ENCODE results near the gene ADAT3.

The ADAT3 gene

DNA sequence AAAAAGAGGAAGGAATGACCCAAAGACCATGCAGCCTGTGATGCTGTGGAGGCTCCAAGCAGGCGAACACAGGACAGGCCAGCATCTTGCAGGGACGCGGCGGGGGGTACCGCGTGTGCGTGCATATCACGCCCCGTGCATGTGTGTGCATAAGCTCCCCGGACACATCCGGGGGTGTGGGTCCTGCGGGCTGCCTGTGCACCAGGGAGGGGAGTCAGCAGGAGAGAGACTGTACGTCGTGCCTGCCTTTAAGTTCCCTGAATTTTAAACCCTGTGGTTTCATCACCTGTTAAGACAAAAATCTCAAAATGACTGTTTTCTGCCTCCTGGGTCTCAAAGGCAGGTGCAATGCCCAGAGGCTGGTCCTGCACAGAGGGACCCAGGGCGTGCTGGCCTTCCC lies 16.6 kb downstream of the ADAT3 start:
- peaks cover 57% of the 10 kb centered on the region for H3K36me3 ChIP-seq (ENCODE audit: insufficient read depth, low read length)

DNA sequence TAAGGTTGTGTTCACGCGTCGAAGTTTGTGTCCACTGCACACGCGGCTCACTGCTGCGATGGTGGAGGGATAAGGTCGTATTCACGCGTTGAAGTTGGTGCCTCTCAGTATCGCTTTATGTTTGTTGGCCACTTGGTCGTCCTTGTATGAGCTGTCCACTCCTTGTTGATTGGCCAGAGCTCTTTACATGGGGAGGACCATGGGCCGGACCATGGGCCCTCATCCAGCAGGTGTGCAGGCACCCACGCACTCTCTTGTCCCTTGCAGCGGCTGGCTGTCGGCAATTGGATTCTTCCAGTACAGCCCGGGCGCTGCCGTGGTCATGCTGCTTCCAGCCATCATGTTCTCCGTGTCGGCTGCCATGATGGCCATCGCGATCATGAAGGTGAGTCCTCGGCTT lies 17.6 kb downstream of the ADAT3 start:
- Histone ChIP-seq H3K36me3 (ENCODE audit: insufficient read depth, low read length) (peaks cover 51% of the 10 kb centered on the region), H3K4me2 (ENCODE audit: insufficient read depth, low read length) (no peak overlapping the region), H3K4me3 (ENCODE audit: low read depth in 1 of 2, low read length in 2 of 2) (no peak overlapping the region), H3K79me2 (ENCODE audit: insufficient read depth, low read length) (no peaks in the 10 kb centered on the region), H3K27ac (ENCODE audit: low read length) (no peak overlapping the region), H3K27me3 (ENCODE audit: insufficient read depth, low read length, poor library complexity) (no peaks in the 10 kb centered on the region), H2AFZ (ENCODE audit: low read depth, low read length) (no peak overlapping the region), H3K9me3 (ENCODE audit: insufficient read depth, low read length, severe bottlenecking) (no peaks in the 10 kb centered on the region), H3K9ac (ENCODE audit: low read depth, low read length) (no peak overlapping the region), H4K20me1 (ENCODE audit: insufficient read depth, low read length) (no peaks in the 10 kb centered on the region; the same call in 1 of the 2 replicates), H3K4me1 (ENCODE audit: insufficient read depth, low read length) (peaks cover 2% of the 10 kb centered on the region; the same call in 1 of the 2 replicates)
- DNase-seq (no peak), ATAC-seq (ENCODE audit: insufficient read depth, low read depth) (no peak)
- TF ChIP-seq EZH2 (IDR thresholded peaks at IDR 0.05; ENCODE audit: borderline replicate concordance, low read depth, low read length, severe bottlenecking): no peak
- TF ChIP-seq, protein P1, sequence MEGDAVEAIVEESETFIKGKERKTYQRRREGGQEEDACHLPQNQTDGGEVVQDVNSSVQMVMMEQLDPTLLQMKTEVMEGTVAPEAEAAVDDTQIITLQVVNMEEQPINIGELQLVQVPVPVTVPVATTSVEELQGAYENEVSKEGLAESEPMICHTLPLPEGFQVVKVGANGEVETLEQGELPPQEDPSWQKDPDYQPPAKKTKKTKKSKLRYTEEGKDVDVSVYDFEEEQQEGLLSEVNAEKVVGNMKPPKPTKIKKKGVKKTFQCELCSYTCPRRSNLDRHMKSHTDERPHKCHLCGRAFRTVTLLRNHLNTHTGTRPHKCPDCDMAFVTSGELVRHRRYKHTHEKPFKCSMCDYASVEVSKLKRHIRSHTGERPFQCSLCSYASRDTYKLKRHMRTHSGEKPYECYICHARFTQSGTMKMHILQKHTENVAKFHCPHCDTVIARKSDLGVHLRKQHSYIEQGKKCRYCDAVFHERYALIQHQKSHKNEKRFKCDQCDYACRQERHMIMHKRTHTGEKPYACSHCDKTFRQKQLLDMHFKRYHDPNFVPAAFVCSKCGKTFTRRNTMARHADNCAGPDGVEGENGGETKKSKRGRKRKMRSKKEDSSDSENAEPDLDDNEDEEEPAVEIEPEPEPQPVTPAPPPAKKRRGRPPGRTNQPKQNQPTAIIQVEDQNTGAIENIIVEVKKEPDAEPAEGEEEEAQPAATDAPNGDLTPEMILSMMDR (IDR thresholded peaks at IDR 0.05; ENCODE audit: borderline replicate concordance, extremely low read depth, low read length, poor library complexity, severe bottlenecking): no peak

More for the DNA sequence above, 16.6 kb downstream of the ADAT3 start:
- H3K4me3 ChIP-seq (ENCODE audit: low read depth in 1 of 2, low read length in 2 of 2): no peak overlapping the region
- H3K4me1 ChIP-seq (ENCODE audit: insufficient read depth, low read length): no peaks in the 10 kb centered on the region
- ATAC-seq (ENCODE audit: insufficient read depth, low read depth): no peak
- no peaks in the 10 kb centered on the region for H3K79me2 ChIP-seq (ENCODE audit: insufficient read depth, low read length)
- no peak overlapping the region for H3K4me2 ChIP-seq (ENCODE audit: insufficient read depth, low read length)
- H4K20me1 ChIP-seq (ENCODE audit: insufficient read depth, low read length): no peaks in the 10 kb centered on the region; the same call in 1 of the 2 replicates
- no peak overlapping the region for H3K9ac ChIP-seq (ENCODE audit: low read depth, low read length)
- H2AFZ ChIP-seq (ENCODE audit: low read depth, low read length): no peak overlapping the region
- TF ChIP-seq, protein P1 (IDR thresholded peaks at IDR 0.05; ENCODE audit: borderline replicate concordance, extremely low read depth, low read length, poor library complexity, severe bottlenecking): no peak
- TF ChIP-seq EZH2 (IDR thresholded peaks at IDR 0.05; ENCODE audit: borderline replicate concordance, low read depth, low read length, severe bottlenecking): no peak
- no peaks in the 10 kb centered on the region for H3K9me3 ChIP-seq (ENCODE audit: insufficient read depth, low read length, severe bottlenecking)
- H3K27me3 ChIP-seq (ENCODE audit: insufficient read depth, low read length, poor library complexity): no peaks in the 10 kb centered on the region
- DNase-seq: no peak
- H3K27ac ChIP-seq (ENCODE audit: low read length): no peak overlapping the region

GRCh38 chr19:1923319-1923718 lies 18.1 kb downstream of the ADAT3 start:
- DNase-seq: no peak
- H3K79me2 ChIP-seq (ENCODE audit: insufficient read depth, low read length): no peaks in the 10 kb centered on the region
- H3K27me3 ChIP-seq (ENCODE audit: insufficient read depth, low read length, poor library complexity): no peaks in the 10 kb centered on the region
- peaks cover 4% of the 10 kb centered on the region; the same call in 1 of the 2 replicates for H3K4me1 ChIP-seq (ENCODE audit: insufficient read depth, low read length)
- H3K4me2 ChIP-seq (ENCODE audit: insufficient read depth, low read length): no peak overlapping the region
- no peaks in the 10 kb centered on the region for H3K9me3 ChIP-seq (ENCODE audit: insufficient read depth, low read length, severe bottlenecking)
- no peak overlapping the region for H3K4me3 ChIP-seq (ENCODE audit: low read depth in 1 of 2, low read length in 2 of 2)
- H3K9ac ChIP-seq (ENCODE audit: low read depth, low read length): no peak overlapping the region
- H4K20me1 ChIP-seq (ENCODE audit: insufficient read depth, low read length): no peaks in the 10 kb centered on the region; the same call in 1 of the 2 replicates
- TF ChIP-seq, protein P1 (IDR thresholded peaks at IDR 0.05; ENCODE audit: borderline replicate concordance, extremely low read depth, low read length, poor library complexity, severe bottlenecking): no peak
- no peak for TF ChIP-seq EZH2 (IDR thresholded peaks at IDR 0.05; ENCODE audit: borderline replicate concordance, low read depth, low read length, severe bottlenecking)
- H3K27ac ChIP-seq (ENCODE audit: low read length): no peak overlapping the region
- no peak overlapping the region for H2AFZ ChIP-seq (ENCODE audit: low read depth, low read length)
- no peak for ATAC-seq (ENCODE audit: insufficient read depth, low read depth)
- H3K36me3 ChIP-seq (ENCODE audit: insufficient read depth, low read length): peaks cover 46% of the 10 kb centered on the region
